ENCODE results near the gene ARID1B.
"Not testable (repeated sequence)": the region's sequence is repeated elsewhere in the genome, so short reads cannot be mapped to it uniquely, and the experiment has no call there.

Gene ARID1B

GRCh38 chr6:157034436-157035230, 257.5 kb downstream of the ARID1B start:
- no peak for DNase-seq (ENCODE audit: extremely low read depth, low read depth)
- H3K4me3 ChIP-seq (replicated peaks; ENCODE audit: low read depth, low read length): no peak overlapping the region
- peak; percentile 54 for TF ChIP-seq CTCF (IDR thresholded peaks at IDR 0.05; ENCODE audit: low read depth, low read length, missing control alignments)

GRCh38 chr6:157035546-157035945, 258.4 kb downstream of the ARID1B start:
- DNase-seq (ENCODE audit: extremely low read depth, low read depth): no peak
- no peak for TF ChIP-seq CTCF (IDR thresholded peaks at IDR 0.05; ENCODE audit: low read depth, low read length, missing control alignments)
- no peak overlapping the region for H3K4me3 ChIP-seq (replicated peaks; ENCODE audit: low read depth, low read length)

- H3K4me3 ChIP-seq (replicated peaks; ENCODE audit: low read depth, low read length): no peak overlapping the region
- TF ChIP-seq CTCF (IDR thresholded peaks at IDR 0.05; ENCODE audit: low read depth, low read length, missing control alignments): no peak
- DNase-seq (ENCODE audit: extremely low read depth, low read depth): no peak
Measured at GRCh38 chr6:157036245-157036711, 259.1 kb downstream of the ARID1B start.

GRCh38 chr6:157037165-157037564, 260.0 kb downstream of the ARID1B start:
- no peak for TF ChIP-seq CTCF (IDR thresholded peaks at IDR 0.05; ENCODE audit: low read depth, low read length, missing control alignments)
- no peak for DNase-seq (ENCODE audit: extremely low read depth, low read depth)
- no peak overlapping the region for H3K4me3 ChIP-seq (replicated peaks; ENCODE audit: low read depth, low read length)

GRCh38 chr6:157038610-157039009, 261.4 kb downstream of the ARID1B start:
- DNase-seq (ENCODE audit: extremely low read depth, low read depth): no peak
- TF ChIP-seq CTCF (IDR thresholded peaks at IDR 0.05; ENCODE audit: low read depth, low read length, missing control alignments): no peak

GRCh38 chr6:157039639-157040038, 262.5 kb downstream of the ARID1B start:
- not testable (repeated sequence) for H3K4me3 ChIP-seq (replicated peaks; ENCODE audit: low read depth, low read length); DNase-seq (ENCODE audit: extremely low read depth, low read depth)

More at GRCh38 chr6:157038610-157039009, 261.4 kb downstream of the ARID1B start:
- no peak overlapping the region for H3K4me3 ChIP-seq (replicated peaks; ENCODE audit: low read depth, low read length)

GRCh38 chr6:157040191-157040590, 263.0 kb downstream of the ARID1B start:
- no peak for TF ChIP-seq CTCF (IDR thresholded peaks at IDR 0.05; ENCODE audit: low read depth, low read length, missing control alignments)
- no peak for DNase-seq (ENCODE audit: extremely low read depth, low read depth)
- H3K4me3 ChIP-seq (replicated peaks; ENCODE audit: low read depth, low read length): no peak overlapping the region
